ENCODE results near the gene UPP1. TPM values are rescaled to one million over a fixed set of nuclear protein-coding genes. Genes with fewer than 3 reads are reported as not detected.

Gene UPP1
- total and polyA plus RNA-seq, 10 donors: 22.2 to 80.0 (median 54.5) TPM

DNA sequence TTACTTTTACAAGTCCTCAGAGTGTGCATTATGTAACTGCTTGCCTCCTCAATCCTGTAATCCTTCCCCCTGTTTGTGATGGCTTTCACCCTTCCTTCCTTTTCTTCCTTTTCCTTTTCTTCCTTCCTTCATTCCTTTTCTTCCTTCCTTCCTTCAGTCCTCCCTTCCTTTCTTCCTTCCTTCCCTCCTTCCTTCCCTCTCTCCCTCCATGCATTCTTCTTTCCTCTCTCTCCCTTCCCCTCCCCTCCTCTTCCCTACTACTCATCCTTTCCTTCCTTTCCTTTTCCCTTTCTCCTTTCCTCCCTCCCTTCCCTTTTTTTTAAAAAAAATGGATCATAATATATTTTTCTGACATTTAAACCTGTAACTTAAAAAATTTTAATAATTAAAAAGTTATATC is 60.0 kb downstream of the UPP1 start:
- Histone ChIP-seq H3K36me3 (no peaks in the 10 kb centered on the region), H3K4me3 (no peak overlapping the region), H3K27me3 (replicated peaks in 1 of 7) (peaks cover 0 to 6% (median 0%) of the 10 kb centered on the region in 7 donors), H3K4me1 (no peaks in the 10 kb centered on the region), H3K9me3 (peaks cover 0 to 17% (median 0%) of the 10 kb centered on the region in 8 donors), H3K27ac (no peak overlapping the region)
- TF ChIP-seq POLR2A (IDR thresholded peaks at IDR 0.05): no peak
- no peak for TF ChIP-seq POLR2AphosphoS5 (IDR thresholded peaks at IDR 0.05)
- TF ChIP-seq, protein P1, sequence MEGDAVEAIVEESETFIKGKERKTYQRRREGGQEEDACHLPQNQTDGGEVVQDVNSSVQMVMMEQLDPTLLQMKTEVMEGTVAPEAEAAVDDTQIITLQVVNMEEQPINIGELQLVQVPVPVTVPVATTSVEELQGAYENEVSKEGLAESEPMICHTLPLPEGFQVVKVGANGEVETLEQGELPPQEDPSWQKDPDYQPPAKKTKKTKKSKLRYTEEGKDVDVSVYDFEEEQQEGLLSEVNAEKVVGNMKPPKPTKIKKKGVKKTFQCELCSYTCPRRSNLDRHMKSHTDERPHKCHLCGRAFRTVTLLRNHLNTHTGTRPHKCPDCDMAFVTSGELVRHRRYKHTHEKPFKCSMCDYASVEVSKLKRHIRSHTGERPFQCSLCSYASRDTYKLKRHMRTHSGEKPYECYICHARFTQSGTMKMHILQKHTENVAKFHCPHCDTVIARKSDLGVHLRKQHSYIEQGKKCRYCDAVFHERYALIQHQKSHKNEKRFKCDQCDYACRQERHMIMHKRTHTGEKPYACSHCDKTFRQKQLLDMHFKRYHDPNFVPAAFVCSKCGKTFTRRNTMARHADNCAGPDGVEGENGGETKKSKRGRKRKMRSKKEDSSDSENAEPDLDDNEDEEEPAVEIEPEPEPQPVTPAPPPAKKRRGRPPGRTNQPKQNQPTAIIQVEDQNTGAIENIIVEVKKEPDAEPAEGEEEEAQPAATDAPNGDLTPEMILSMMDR (IDR thresholded peaks at IDR 0.05 in 8 of 11, conservative IDR thresholded peaks at IDR 0.05 in 3 of 11): no peak
- intact Hi-C loops (cut with DNase I; ENCODE audit: low total_unique reads): no loop called here
- DNase-seq: no peak

DNA sequence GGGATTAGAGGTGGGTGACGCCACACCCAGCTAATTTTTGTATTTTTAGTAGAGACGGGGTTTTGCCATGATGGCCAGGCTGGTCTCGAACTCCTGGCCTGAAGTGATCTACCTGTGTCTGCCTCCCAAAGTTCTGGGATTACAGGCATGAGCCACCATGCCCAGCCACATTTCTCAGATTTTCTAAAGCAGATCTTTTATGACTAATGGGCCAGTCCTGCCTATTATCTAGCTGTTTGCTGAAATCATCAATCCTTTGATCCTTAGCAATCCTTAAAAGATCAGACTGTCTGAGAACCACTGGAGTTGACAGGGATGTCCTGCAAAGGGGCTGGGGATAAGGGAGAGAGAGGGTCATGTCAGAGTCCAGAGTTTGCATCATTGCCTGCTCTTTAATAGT is 61.0 kb downstream of the UPP1 start:
- no peak for DNase-seq
- 61 to 98% (median 88%) methylated on average over 3 of the region's 3 CpGs for WGBS, 5 donors
- intact Hi-C loops (cut with DNase I; ENCODE audit: low total_unique reads): no loop called here
- TF ChIP-seq POLR2AphosphoS5 (IDR thresholded peaks at IDR 0.05) (no peak), POLR2A (IDR thresholded peaks at IDR 0.05) (no peak)
- TF ChIP-seq, protein P1 (IDR thresholded peaks at IDR 0.05 in 8 of 11, conservative IDR thresholded peaks at IDR 0.05 in 3 of 11): no peak
- Histone ChIP-seq H3K27ac (no peak overlapping the region), H3K9me3 (peaks cover 0 to 24% (median 3%) of the 10 kb centered on the region in 8 donors), H3K4me1 (no peaks in the 10 kb centered on the region), H3K36me3 (no peaks in the 10 kb centered on the region), H3K4me3 (no peak overlapping the region), H3K27me3 (replicated peaks in 1 of 7) (peaks cover 0 to 6% (median 0%) of the 10 kb centered on the region in 7 donors)

DNA sequence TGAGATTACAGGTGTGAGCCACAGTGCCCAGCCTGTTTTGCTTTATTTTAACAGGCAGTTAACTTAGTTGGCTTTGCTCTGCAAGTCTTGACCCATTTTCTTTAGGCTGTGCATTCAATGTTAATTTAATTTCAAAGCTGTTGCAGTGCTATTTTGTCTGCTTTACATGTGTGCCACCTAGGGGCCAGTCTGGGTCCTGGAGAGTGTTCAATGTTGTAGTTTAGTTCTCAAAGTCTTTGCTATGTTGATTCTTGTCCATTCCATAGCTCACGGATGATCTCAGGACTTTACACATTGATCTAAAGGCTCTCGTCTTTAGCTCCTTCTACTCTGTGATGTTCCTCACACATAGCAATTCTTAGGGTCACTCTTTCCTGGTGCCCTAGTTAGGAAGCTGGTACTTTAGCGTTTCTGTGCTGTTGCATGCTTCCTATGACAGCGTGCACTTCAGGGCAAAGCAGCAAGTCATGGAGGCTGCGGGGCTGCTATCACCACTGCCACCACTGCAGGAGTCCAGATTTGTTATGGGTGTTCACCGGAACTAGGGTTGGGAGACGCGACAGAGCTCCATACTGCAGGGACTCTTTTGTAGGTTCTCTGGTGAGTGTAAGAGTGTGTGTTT is 65.8 kb downstream of the UPP1 start:
- no peak for DNase-seq
- TF ChIP-seq, protein P1 (IDR thresholded peaks at IDR 0.05 in 8 of 11, conservative IDR thresholded peaks at IDR 0.05 in 3 of 11): peak in 6 of 11 experiments; percentile 11 to 43 (median 27)
- no peak for TF ChIP-seq POLR2A (IDR thresholded peaks at IDR 0.05)
- intact Hi-C loops (cut with DNase I; ENCODE audit: low total_unique reads): no loop called here
- H3K4me3 ChIP-seq: no peak overlapping the region
- WGBS, 5 donors: 88 to 96% (median 89%) methylated on average over 8 of the region's 8 CpGs
- H3K4me1 ChIP-seq: no peaks in the 10 kb centered on the region
- peaks cover 0 to 24% (median 3%) of the 10 kb centered on the region in 8 donors for H3K9me3 ChIP-seq
- no peaks in the 10 kb centered on the region for H3K27me3 ChIP-seq (replicated peaks in 1 of 7)
- no peaks in the 10 kb centered on the region for H3K36me3 ChIP-seq
- H3K27ac ChIP-seq: no peak overlapping the region

Other genes with a start within 250 kb of the UPP1 start
- gene PKD1L1, start 140.8 kb upstream of the UPP1 start, total RNA-seq: under 1 TPM; 0.28 to 0.85 (median 0.40) TPM
- gene PKD1L1, start 140.8 kb upstream of the UPP1 start, polyA plus RNA-seq: 1 to 10 TPM in 2 of 3 donors, under 1 TPM in 1; 0.41 to 1.3 (median 1.1) TPM
- 10 to 100 TPM; 29.5 to 74.2 (median 37.3) TPM for gene HUS1, start 109.7 kb upstream of the UPP1 start, total RNA-seq
- gene HUS1, start 109.7 kb upstream of the UPP1 start, polyA plus RNA-seq: 1 to 10 TPM; 4.8 to 8.7 (median 6.2) TPM
- not detected for gene SUN3, start 60.2 kb upstream of the UPP1 start, total RNA-seq
- gene SUN3, start 60.2 kb upstream of the UPP1 start, polyA plus RNA-seq: not detected
- not detected for gene C7orf57, start 53.7 kb upstream of the UPP1 start, total RNA-seq
- under 1 TPM in 1 of 3 donors, not detected in 2; 0.03 TPM for gene C7orf57, start 53.7 kb upstream of the UPP1 start, polyA plus RNA-seq
- 10 to 100 TPM in 2 of 7 donors, 1 to 10 TPM in 3, under 1 TPM in 2; 0.55 to 19.0 (median 4.2) TPM for gene ABCA13, start 82.2 kb downstream of the UPP1 start, total RNA-seq
- gene ABCA13, start 82.2 kb downstream of the UPP1 start, polyA plus RNA-seq: under 1 TPM; 0.02 to 0.10 (median 0.03) TPM